ENCODE measurements around the gene REX1BD. TPM values are rescaled to one million over a fixed set of nuclear protein-coding genes. Genes with fewer than 3 reads are reported as not detected.

Gene REX1BD
- total RNA-seq, 2 donors from 2014 or later: 146 to 214 TPM

DNA sequence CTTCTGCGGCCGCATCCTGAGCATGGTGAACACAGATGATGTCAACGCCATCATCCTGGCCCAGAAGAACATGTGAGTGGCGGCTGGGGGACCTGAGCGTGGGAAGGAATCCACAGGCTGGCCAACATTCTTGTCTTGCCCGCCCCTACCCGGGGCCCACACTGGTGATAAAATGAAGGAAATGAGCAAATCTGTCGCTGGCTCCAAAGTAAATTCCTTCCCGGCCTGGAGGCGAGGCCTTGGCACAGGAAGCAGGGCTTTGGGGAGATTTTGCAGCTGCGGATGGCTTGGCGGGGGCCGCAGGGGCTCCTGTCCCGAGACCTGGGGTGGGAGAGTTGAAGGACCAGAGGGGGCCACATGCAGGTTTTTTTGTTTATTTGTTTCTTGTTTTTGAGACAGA, 26.5 kb upstream of the REX1BD start:
- TF ChIP-seq CTCF (IDR thresholded peaks at IDR 0.05): no peak
- H3K27ac ChIP-seq: peak overlapping the region in 1 of 4 donors; percentile 17
- no peaks in the 10 kb centered on the region for H3K27me3 ChIP-seq
- peak in 1 of 4 donors; percentile 19 for DNase-seq
- no peaks in the 10 kb centered on the region for H3K9me3 ChIP-seq
- intact Hi-C loops (cut with DNase I): loop anchor here (10.0 kb wide), 1 partner anchor 97 kb away; no protein-coding TSS in a partner anchor
- peaks cover 15 to 25% of the 10 kb centered on the region in 2 donors for H3K36me3 ChIP-seq (replicated peaks in 1 of 2; ENCODE audit: insufficient read depth in 1 of 2, low read depth in 2 of 2)
- ATAC-seq: no peak
- 73 to 91% methylated on average over 14 of the region's 14 CpGs for WGBS, 2 donors
- peaks cover 15% of the 10 kb centered on the region for H3K4me1 ChIP-seq
- H3K4me3 ChIP-seq: no peak overlapping the region

DNA sequence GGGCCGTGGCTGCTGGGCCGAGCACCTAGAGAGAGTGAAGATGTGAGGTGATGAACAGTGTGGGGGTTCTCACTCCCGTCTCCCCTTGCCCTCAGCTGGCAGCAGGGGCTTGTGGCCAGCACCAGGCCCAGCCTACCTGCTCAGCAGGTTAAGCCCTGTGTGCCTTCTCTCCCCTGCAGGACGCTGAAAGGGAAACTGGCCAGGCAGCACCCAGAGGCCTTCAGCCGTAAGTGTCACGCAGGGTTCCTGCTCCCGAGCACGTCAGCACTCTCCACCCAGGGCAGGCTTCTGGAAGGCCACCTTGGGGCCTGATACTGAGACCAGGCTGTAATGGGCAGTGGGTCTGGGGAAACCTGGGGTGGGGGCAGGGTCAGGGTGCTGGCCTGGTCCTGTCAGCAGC, 21.6 kb upstream of the REX1BD start:
- no peak for ATAC-seq
- no peak overlapping the region for H3K4me3 ChIP-seq
- no peak overlapping the region for H3K27ac ChIP-seq
- intact Hi-C loops (cut with DNase I): loop anchor here (10.0 kb wide), 1 partner anchor 102 kb away; no protein-coding TSS in a partner anchor
- H3K27me3 ChIP-seq: no peaks in the 10 kb centered on the region
- peaks cover 16 to 39% of the 10 kb centered on the region in 2 donors for H3K36me3 ChIP-seq (replicated peaks in 1 of 2; ENCODE audit: insufficient read depth in 1 of 2, low read depth in 2 of 2)
- H3K4me1 ChIP-seq: peaks cover 4% of the 10 kb centered on the region
- 80 to 97% methylated on average over 1 to 8 of the region's 8 CpGs for WGBS, 2 donors
- DNase-seq: no peak
- H3K9me3 ChIP-seq: no peaks in the 10 kb centered on the region
- TF ChIP-seq CTCF (IDR thresholded peaks at IDR 0.05): no peak
- no peak for TF ChIP-seq POLR2A (IDR thresholded peaks at IDR 0.05)

DNA sequence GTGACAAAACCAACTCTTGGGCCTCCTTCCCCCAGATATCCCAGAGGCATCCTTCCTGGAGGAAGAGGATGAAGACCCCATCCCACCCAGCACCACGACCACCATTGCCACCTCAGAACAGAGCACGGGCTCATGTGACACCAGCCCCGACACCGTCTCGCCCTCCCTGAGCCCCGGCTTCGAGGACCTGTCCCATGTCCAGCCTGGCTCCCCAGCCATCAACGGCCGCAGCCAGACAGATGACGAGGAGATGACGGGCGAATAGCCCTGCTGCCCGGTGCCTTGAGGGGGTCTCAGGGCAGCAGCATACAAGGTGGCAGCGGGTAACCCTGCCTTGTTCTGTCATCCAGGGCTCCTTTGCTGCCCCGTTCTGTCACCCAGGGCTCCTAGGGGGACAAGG, 20.2 kb upstream of the REX1BD start:
- intact Hi-C loops (cut with DNase I): loop anchor here (10.0 kb wide), 1 partner anchor 104 kb away; no protein-coding TSS in a partner anchor
- 84 to 100% methylated on average over 1 to 12 of the region's 15 CpGs for WGBS, 2 donors
- no peak overlapping the region for H3K4me3 ChIP-seq
- H3K36me3 ChIP-seq (replicated peaks in 1 of 2; ENCODE audit: insufficient read depth in 1 of 2, low read depth in 2 of 2): peaks cover 16 to 35% of the 10 kb centered on the region in 2 donors
- TF ChIP-seq POLR2A (IDR thresholded peaks at IDR 0.05): no peak
- no peak for TF ChIP-seq CTCF (IDR thresholded peaks at IDR 0.05)
- no peak for DNase-seq
- no peak overlapping the region for H3K27ac ChIP-seq
- H3K9me3 ChIP-seq: no peaks in the 10 kb centered on the region
- no peaks in the 10 kb centered on the region for H3K27me3 ChIP-seq
- peaks cover 16% of the 10 kb centered on the region for H3K4me1 ChIP-seq
- no peak for ATAC-seq

DNA sequence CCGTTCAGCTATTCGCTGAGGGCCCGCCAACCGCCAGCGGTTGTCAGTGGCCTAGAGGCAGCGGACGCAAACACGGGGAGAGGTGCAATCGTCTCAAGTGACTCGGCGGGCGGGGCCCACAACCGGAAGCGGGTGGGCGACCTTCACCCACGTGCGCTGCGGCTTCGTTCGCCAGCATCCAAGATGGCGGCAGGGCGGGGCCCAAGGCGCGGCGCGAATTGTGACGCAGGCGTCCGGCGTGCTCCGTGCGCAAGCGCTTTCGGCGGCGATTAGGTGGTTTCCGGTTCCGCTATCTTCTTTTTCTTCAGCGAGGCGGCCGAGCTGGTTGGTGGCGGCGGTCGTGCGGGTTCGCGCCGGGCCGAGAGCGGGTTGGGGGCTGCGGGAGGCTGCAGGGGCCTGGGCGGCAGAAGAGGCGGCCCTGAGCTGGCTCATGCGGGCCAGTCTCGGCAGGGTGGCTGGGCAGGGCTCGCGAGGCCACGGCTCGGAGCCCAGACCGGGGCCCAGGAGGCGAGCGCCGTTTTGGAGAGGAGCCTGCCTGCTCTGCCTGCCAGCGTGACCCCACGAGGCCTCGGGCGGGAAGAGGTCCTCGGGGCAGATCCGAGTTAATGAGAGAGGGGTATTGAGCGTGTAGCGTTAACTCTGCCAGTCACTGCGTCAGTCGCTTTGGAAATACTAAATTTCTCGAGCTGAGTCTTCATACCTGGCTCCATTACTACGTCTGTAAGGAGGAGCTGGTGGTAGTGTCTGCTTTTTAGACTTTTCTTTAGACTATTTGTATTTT, 16.8 kb upstream of the REX1BD start, which contains the start of gene UBA52:
Gene UBA52, plus strand, starts transcription at position 294 of the 781 bp plus-strand sequence. CDS start 1,444 bp downstream, outside the sequence.
- H3K9me3 ChIP-seq: no peaks in the 10 kb centered on the region
- ATAC-seq: peak; percentile 97
- H3K4me3 ChIP-seq: peak within 1 kb of the TSS; percentile 40 to 84
- TF ChIP-seq CTCF (IDR thresholded peaks at IDR 0.05): peak in 3 of 7 experiments; percentile 22 to 30 (median 24)
- TF ChIP-seq POLR2A (IDR thresholded peaks at IDR 0.05): peak; percentile 68 to 89 (median 82)
- no peaks in the 10 kb centered on the region for H3K27me3 ChIP-seq
- H3K4me1 ChIP-seq: peaks cover 20% of the 10 kb centered on the region
- WGBS, 2 donors: 1% methylated on average over 19 to 75 of the region's 75 CpGs
- peaks cover 18 to 28% of the 10 kb centered on the region in 2 donors for H3K36me3 ChIP-seq (replicated peaks in 1 of 2; ENCODE audit: insufficient read depth in 1 of 2, low read depth in 2 of 2)
- intact Hi-C loops (cut with DNase I): no loop called here
- H3K27ac ChIP-seq: peak within 1 kb of the TSS; percentile 64 to 85 (median 80)
- peak; percentile 98 to 99 (median 98) for DNase-seq
